K562 (cell line): ENCODE measurements around the gene SYT7. TPM values are rescaled to one million over a fixed set of nuclear protein-coding genes. Genes with fewer than 3 reads are reported as not detected.

Experiments used
- CBX1 ChIP-seq: sonication (generic); IDR thresholded peaks from 2 replicates; pipeline ENCODE4 v1.6.1; 2016; ENCODE audit warnings: antibody characterized with exemption, low read depth, mild to moderate bottlenecking
- ZNF165 ChIP-seq: fragments of 250-450 bp; sonication (Bioruptor Pico); IDR thresholded peaks from 2 replicates; pipeline ENCODE4 v1.4.0; 2020; ENCODE audit warnings: borderline replicate concordance
- ZNF224 ChIP-seq: sonication (generic); formaldehyde crosslinking; IDR thresholded peaks from 2 replicates; pipeline ENCODE4 v1.8.0; 2022; ENCODE audit warnings: mild to moderate bottlenecking, missing genetic modification reagents
- polyA plus RNA-seq, 8 experiments: library from polyadenylated mRNA; depleted of rRNA in 4 of 8; stranded (reverse) in 5 of 8; unstranded in 3 of 8; fragments of >200 nt; fragmentation: Nextera tagmentation in 2 of 8; fragmentation: Illumina TruSeq in 1 of 8; extraction: Ambion mirVana in 2 of 8; extraction: Trizol in 1 of 8; gene quantifications; 2 replicates each; pipeline versions ENCODE4 v1.2.1 to v1.2.3, GENCODE V29; 2011 to 2014; ENCODE audit warnings: inconsistent platforms in 1 of 8, missing spikeins in 1 of 8
- total RNA-seq, 7 experiments: library from RNA; depleted of rRNA in 6 of 7; stranded (reverse); fragments of >200 nt in 6 of 7; fragmentation: Illumina TruSeq in 2 of 7; extraction: Trizol in 2 of 7; gene quantifications; 2 replicates each; pipeline versions ENCODE4 v1.2.1 to v1.2.3, GENCODE V29; 2011 to 2021; ENCODE audit warnings: low replicate concordance in 1 of 7
- TF ChIP-seq, protein P1 (sequence below): fragments of 250-450 bp; sonication (Bioruptor Pico); IDR thresholded peaks from 2 replicates; pipeline ENCODE4 v1.8.0; 2022; ENCODE audit warnings: moderate library complexity, mild to moderate bottlenecking, inconsistent platforms
- TF ChIP-seq, protein P2 (sequence below): sonication (generic); formaldehyde crosslinking; IDR thresholded peaks from 2 replicates; pipeline ENCODE4 v1.8.0; 2023; ENCODE audit warnings: missing genetic modification reagents, mild to moderate bottlenecking, borderline replicate concordance

Gene SYT7
- total and polyA plus RNA-seq, 9 of the 15 experiments (the other 6 are each of a cell fraction or from before 2014, with no cell fraction given), result 0.01 to 0.51 (median 0.16) TPM; not detected in 1

- TF ChIP-seq, protein P1, sequence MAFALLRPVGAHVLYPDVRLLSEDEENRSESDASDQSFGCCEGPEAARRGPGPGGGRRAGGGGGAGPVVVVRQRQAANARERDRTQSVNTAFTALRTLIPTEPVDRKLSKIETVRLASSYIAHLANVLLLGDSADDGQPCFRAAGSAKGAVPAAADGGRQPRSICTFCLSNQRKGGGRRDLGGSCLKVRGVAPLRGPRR (CRISPR knock-in tag), result no peak
- TF ChIP-seq ZNF224 (CRISPR knock-in tag) (no peak), ZNF165 (no peak), CBX1 (no peak)
- TF ChIP-seq, protein P2, sequence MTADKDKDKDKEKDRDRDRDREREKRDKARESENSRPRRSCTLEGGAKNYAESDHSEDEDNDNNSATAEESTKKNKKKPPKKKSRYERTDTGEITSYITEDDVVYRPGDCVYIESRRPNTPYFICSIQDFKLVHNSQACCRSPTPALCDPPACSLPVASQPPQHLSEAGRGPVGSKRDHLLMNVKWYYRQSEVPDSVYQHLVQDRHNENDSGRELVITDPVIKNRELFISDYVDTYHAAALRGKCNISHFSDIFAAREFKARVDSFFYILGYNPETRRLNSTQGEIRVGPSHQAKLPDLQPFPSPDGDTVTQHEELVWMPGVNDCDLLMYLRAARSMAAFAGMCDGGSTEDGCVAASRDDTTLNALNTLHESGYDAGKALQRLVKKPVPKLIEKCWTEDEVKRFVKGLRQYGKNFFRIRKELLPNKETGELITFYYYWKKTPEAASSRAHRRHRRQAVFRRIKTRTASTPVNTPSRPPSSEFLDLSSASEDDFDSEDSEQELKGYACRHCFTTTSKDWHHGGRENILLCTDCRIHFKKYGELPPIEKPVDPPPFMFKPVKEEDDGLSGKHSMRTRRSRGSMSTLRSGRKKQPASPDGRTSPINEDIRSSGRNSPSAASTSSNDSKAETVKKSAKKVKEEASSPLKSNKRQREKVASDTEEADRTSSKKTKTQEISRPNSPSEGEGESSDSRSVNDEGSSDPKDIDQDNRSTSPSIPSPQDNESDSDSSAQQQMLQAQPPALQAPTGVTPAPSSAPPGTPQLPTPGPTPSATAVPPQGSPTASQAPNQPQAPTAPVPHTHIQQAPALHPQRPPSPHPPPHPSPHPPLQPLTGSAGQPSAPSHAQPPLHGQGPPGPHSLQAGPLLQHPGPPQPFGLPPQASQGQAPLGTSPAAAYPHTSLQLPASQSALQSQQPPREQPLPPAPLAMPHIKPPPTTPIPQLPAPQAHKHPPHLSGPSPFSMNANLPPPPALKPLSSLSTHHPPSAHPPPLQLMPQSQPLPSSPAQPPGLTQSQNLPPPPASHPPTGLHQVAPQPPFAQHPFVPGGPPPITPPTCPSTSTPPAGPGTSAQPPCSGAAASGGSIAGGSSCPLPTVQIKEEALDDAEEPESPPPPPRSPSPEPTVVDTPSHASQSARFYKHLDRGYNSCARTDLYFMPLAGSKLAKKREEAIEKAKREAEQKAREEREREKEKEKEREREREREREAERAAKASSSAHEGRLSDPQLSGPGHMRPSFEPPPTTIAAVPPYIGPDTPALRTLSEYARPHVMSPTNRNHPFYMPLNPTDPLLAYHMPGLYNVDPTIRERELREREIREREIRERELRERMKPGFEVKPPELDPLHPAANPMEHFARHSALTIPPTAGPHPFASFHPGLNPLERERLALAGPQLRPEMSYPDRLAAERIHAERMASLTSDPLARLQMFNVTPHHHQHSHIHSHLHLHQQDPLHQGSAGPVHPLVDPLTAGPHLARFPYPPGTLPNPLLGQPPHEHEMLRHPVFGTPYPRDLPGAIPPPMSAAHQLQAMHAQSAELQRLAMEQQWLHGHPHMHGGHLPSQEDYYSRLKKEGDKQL (CRISPR knock-in tag), result no peak
Measured at GRCh38 chr11:61475433-61475832, 105.4 kb downstream of the SYT7 start (continued).
